ENCODE measurements around the gene TSSK3.

Gene TSSK3

GRCh38 chr1:32411261-32411660 is 48.9 kb downstream of the TSSK3 start:
- no peaks in the 10 kb centered on the region for H3K36me3 ChIP-seq (ENCODE audit: control insufficient read depth, insufficient read depth, low read length, severe bottlenecking)
- H3K9me3 ChIP-seq (ENCODE audit: control insufficient read depth, low read length): peaks cover 18% of the 10 kb centered on the region
- no peak for DNase-seq (ENCODE audit: low read depth)
- no peaks in the 10 kb centered on the region for H3K27me3 ChIP-seq (replicated peaks; ENCODE audit: control insufficient read depth, insufficient read depth, low read length)
- H3K9ac ChIP-seq (ENCODE audit: low read length): no peak overlapping the region
- H3K4me3 ChIP-seq (ENCODE audit: low read length): no peak overlapping the region
- H3K4me1 ChIP-seq (ENCODE audit: control insufficient read depth, insufficient read depth, low read length): no peaks in the 10 kb centered on the region

GRCh38 chr1:32413507-32414185 is 51.3 kb downstream of the TSSK3 start:
- H3K9me3 ChIP-seq (ENCODE audit: control insufficient read depth, low read length): peaks cover 36% of the 10 kb centered on the region
- no peaks in the 10 kb centered on the region for H3K4me1 ChIP-seq (ENCODE audit: control insufficient read depth, insufficient read depth, low read length)
- DNase-seq (ENCODE audit: low read depth): peak; percentile 90
- no peak overlapping the region for H3K4me3 ChIP-seq (ENCODE audit: low read length)
- no peaks in the 10 kb centered on the region for H3K36me3 ChIP-seq (ENCODE audit: control insufficient read depth, insufficient read depth, low read length, severe bottlenecking)
- peak overlapping the region; percentile 16 for H3K9ac ChIP-seq (ENCODE audit: low read length)
- no peaks in the 10 kb centered on the region for H3K27me3 ChIP-seq (replicated peaks; ENCODE audit: control insufficient read depth, insufficient read depth, low read length)

All from adipocyte (in vitro differentiated cells).